Measurements from ENCODE around the gene GSPT1.

GRCh38 chr16:11886881-11887280 is 28.9 kb downstream of the GSPT1 start:
- TF ChIP-seq, protein P1, sequence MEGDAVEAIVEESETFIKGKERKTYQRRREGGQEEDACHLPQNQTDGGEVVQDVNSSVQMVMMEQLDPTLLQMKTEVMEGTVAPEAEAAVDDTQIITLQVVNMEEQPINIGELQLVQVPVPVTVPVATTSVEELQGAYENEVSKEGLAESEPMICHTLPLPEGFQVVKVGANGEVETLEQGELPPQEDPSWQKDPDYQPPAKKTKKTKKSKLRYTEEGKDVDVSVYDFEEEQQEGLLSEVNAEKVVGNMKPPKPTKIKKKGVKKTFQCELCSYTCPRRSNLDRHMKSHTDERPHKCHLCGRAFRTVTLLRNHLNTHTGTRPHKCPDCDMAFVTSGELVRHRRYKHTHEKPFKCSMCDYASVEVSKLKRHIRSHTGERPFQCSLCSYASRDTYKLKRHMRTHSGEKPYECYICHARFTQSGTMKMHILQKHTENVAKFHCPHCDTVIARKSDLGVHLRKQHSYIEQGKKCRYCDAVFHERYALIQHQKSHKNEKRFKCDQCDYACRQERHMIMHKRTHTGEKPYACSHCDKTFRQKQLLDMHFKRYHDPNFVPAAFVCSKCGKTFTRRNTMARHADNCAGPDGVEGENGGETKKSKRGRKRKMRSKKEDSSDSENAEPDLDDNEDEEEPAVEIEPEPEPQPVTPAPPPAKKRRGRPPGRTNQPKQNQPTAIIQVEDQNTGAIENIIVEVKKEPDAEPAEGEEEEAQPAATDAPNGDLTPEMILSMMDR (conservative IDR thresholded peaks at IDR 0.05; ENCODE audit: low read length) = no peak
- no peak for TF ChIP-seq EZH2phosphoT487 (IDR thresholded peaks at IDR 0.05; ENCODE audit: borderline replicate concordance)
